Loucy (cell line): ENCODE results near the gene DBT.

Experiments
- EZH2phosphoT487 ChIP-seq: fragments of 200-600 bp; IDR thresholded peaks from 2 replicates; pipeline ENCODE4 v1.6.1; 2018; ENCODE audit warnings: antibody characterized with exemption, mild to moderate bottlenecking, moderate library complexity, borderline replicate concordance
- TF ChIP-seq, protein P1 (sequence below): fragments of 200-600 bp; sonication (generic); conservative IDR thresholded peaks from 2 replicates; pipeline ENCODE4 v1.5.1; 2014; ENCODE audit warnings: mild to moderate bottlenecking, antibody characterized with exemption, low read length

DNA sequence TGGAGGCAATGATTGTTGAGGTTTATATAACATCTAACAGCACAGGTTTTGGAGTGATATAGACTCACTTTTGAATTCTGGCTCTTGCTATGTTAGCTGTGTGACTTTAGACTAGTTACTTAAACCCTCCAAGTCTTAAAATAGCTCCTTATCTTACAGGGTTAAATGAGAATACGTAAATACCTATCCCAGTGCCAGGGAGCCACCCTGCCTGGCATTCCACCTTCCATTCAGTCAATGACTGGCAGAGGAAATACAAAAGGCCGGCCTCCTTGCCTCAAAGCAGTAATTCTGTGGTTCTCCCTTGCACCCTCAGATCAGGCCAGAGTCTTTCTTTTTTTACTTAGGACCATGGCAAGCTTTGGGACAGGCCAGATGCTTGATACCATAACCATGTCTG lies 31.8 kb downstream of the DBT start:
- TF ChIP-seq, protein P1, sequence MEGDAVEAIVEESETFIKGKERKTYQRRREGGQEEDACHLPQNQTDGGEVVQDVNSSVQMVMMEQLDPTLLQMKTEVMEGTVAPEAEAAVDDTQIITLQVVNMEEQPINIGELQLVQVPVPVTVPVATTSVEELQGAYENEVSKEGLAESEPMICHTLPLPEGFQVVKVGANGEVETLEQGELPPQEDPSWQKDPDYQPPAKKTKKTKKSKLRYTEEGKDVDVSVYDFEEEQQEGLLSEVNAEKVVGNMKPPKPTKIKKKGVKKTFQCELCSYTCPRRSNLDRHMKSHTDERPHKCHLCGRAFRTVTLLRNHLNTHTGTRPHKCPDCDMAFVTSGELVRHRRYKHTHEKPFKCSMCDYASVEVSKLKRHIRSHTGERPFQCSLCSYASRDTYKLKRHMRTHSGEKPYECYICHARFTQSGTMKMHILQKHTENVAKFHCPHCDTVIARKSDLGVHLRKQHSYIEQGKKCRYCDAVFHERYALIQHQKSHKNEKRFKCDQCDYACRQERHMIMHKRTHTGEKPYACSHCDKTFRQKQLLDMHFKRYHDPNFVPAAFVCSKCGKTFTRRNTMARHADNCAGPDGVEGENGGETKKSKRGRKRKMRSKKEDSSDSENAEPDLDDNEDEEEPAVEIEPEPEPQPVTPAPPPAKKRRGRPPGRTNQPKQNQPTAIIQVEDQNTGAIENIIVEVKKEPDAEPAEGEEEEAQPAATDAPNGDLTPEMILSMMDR = no peak
- no peak for TF ChIP-seq EZH2phosphoT487
